GM13976 (cell line): ENCODE data around the gene PF4V1.

Experiments used
- DNase-seq: peaks from one replicate; pipeline ENCODE4 v3.0.0; 2012; ENCODE audit warnings: low spot score
- in situ Hi-C: fragments of 300-500 bp; cut with MboI; formaldehyde crosslinking; loops from one replicate; pipeline ENCODE4 v1.12.0; 2022; ENCODE audit warnings: low sequenced_read_pairs, mixed read lengths, inconsistent platforms; ENCODE audit not compliant: unreplicated experiment
- TF ChIP-seq, protein P1 (sequence below): IDR thresholded peaks from 2 replicates; pipeline ENCODE4 v1.5.1; 2012; ENCODE audit warnings: borderline replicate concordance, mild to moderate bottlenecking; ENCODE audit not compliant: insufficient read depth; ENCODE audit errors: extremely low read depth, missing control alignments, control extremely low read depth

PF4V1 gene

DNA sequence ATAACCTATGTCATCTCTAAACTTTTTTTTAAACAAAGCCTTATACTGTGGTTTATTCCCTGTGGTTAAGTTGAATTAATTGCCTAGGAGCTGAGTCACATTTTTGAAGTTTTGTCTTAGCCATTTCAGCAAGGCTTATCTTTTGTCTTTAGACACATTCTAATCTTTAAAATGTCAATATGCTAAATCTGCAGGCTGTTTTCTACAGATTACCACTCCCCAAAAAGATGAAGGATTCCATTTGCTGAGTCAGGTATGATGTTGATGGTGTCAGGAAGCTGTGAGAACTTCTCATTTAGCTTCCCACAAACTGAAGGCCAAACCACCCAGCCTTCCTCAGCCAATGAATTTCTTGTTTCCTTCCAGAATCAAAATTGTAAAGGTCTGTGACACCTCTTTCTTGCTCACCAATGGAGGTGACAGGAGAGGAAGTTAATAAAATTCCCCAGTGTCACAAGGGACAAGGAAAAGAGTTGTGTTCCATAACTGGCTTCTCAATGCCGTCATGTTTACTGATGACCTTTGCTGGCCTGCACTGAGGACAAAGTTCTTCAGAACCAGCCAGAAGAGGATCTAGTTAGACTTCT, 20.4 kb upstream of the PF4V1 start:
- DNase-seq = no peak
- in situ Hi-C loops = no loop called here
- TF ChIP-seq, protein P1, sequence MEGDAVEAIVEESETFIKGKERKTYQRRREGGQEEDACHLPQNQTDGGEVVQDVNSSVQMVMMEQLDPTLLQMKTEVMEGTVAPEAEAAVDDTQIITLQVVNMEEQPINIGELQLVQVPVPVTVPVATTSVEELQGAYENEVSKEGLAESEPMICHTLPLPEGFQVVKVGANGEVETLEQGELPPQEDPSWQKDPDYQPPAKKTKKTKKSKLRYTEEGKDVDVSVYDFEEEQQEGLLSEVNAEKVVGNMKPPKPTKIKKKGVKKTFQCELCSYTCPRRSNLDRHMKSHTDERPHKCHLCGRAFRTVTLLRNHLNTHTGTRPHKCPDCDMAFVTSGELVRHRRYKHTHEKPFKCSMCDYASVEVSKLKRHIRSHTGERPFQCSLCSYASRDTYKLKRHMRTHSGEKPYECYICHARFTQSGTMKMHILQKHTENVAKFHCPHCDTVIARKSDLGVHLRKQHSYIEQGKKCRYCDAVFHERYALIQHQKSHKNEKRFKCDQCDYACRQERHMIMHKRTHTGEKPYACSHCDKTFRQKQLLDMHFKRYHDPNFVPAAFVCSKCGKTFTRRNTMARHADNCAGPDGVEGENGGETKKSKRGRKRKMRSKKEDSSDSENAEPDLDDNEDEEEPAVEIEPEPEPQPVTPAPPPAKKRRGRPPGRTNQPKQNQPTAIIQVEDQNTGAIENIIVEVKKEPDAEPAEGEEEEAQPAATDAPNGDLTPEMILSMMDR = no peak

DNA sequence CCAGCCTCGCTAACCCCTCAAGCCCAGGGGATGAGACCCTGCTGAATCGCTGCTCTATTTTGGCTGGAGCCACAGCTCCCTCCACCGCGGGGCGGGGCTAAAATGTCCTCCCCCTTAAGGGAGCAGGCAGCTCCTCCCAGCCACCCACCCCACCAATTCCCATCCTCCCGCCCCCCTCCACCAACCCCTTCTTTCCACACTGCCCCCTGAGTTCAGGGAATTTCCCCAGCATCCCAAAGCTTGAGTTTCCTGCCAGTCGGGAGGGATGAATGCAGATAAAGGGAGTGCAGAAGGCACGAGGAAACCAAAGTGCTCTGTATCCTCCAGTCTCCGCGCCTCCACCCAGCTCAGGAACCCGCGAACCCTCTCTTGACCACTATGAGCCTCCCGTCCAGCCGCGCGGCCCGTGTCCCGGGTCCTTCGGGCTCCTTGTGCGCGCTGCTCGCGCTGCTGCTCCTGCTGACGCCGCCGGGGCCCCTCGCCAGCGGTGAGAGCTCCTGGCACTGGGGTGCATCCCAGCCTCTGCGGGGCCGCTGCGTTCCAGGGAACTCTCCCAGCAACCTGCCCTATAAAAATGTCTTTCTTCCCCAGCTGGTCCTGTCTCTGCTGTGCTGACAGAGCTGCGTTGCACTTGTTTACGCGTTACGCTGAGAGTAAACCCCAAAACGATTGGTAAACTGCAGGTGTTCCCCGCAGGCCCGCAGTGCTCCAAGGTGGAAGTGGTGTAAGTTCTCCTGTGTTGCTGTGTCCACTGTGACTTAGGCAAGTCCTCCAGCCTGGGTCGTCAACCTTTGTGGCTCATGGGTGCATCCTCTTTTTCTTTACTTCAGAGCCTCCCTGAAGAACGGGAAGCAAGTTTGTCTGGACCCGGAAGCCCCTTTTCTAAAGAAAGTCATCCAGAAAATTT, 16.5 kb upstream of the PF4V1 start, which contains the start of gene CXCL6:
Gene CXCL6 (plus strand): TSS at position 306 of the 907 bp plus-strand sequence. CDS start 73 bp downstream, at position 379.
- TF ChIP-seq, protein P1 = no peak
- no peak for DNase-seq
- in situ Hi-C loops = no loop called here

DNA sequence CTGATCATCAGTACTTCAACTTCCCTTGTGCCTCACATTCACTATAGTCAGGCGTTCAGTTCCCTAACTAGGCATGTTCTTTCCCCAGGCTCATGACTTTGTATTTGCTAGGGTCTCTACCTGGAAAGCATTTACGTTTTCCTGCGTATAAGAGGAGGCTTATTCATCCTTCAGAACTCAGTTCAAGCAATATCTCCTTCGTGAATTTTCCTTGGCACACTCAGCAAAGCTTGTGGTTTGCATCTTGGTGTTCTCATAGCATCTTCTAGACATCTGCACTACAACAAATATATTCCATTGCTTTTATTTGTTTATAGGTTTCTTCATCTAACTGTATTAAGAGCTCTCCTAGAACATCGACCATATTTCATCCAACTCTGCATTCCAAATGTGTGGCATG, 14.0 kb upstream of the PF4V1 start:
- in situ Hi-C loops = no loop called here
- TF ChIP-seq, protein P1 = no peak

DNA sequence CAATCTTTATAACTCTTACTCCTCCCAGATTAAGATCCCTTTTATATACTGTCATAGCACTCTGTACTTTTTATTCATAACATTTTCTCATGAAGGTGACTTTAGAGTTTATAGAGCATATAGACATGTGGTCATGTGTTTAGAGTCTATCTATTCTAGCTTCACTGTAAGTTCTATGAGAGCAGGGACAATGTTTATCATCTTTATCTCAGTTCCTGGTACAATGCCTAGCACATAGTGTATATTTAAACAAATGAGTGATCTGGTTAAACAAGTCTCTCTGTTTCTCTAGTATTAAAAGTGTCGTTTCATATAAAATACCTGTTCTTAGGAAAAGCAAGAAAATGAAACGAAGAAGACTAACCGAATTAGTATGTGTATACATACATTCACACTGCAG, 13.4 kb upstream of the PF4V1 start:
- TF ChIP-seq, protein P1 = no peak
- DNase-seq = no peak
- in situ Hi-C loops = no loop called here

More for the DNA sequence above, 14.0 kb upstream of the PF4V1 start:
- no peak for DNase-seq

DNA sequence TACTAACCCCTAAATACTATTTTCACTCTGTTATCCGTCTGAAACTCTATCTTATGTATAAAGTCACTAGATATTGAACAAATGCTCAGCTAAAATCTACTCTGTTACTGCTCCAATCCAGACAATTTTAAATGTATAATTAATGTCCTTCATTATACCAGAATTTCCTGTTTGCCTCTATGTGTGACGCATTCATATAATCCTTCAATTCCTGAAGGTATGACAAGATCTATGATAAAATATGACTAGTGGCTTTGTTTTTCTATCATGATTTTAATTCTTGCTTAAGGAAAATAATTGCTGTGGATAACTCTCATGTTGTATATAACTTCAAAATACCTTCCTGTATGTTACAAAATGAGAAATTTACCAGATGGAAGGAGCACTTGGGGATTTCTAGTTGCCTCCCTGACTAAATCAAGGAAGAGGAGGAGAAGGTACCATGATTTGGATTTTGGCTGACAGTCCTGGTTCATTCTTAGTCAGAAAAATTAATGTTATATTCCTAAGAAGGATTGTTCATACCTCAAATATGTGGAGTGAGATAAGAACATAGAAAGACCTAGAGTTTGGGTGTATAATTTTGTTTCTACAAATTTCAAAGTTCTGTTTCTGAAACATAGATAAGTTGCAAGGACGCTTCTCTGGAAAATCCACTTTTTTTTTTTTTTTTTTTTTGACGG, 11.7 kb upstream of the PF4V1 start:
- TF ChIP-seq, protein P1 = no peak
- in situ Hi-C loops = no loop called here
- DNase-seq = no peak

DNA sequence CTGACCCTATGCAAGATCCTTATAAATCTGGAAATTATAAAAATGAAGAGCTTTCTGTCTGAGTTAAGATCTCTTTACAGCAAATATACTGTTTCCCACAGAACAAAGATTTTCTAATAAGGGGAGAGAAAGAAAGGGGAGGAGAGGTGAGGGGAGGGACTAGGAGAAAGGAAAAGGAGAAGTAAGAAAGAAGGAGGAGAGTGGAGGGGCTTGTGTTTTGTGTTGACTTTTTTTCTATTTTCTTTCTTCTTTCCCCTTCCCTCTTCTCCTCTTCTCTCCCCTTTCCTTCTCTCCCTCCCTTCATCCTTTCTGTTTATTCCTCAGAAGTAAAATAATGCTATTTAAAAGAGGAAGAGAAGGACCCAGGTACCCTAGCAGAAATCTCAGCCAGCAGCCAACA, 10.4 kb upstream of the PF4V1 start:
- no peak for DNase-seq
- TF ChIP-seq, protein P1 = no peak
- in situ Hi-C loops = no loop called here
